Fibroblast of skin of abdomen (primary cell): ENCODE results near the gene SLC7A6OS.

ENCODE experiments used
- DNase-seq: peaks from one replicate; pipeline ENCODE4 v3.0.0-alpha.2; 2013

The SLC7A6OS gene

DNA sequence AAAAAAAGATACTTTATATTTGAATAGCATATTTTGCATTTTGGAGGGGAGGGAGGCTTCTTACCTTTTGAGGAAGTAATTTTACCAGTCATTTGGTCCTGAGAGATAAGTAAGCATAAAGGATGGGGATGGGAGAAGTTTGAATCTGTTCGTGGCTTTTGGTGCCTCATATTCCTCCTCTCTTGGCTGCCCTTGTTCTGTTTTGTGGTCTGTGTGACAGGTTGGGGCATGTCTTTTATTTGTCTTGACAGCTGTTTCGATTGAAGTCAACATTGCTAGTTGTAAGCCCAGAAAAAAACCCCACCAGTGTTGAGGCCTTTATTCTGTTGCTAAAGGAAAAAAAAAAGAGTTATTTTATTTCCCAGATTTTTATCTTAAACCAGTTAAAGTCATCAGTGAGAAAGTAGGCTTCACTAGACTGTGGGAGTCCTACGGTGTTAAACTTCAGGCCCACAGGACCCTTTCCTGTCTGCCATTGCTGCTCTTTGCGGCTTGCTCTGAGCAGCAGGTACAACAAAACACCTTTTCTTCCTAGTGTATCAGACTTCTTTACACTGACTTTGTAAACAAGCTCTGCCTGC is 35.0 kb downstream of the SLC7A6OS start:
- DNase-seq: no peak

- no peak for DNase-seq
These were observed 36.3 kb downstream of the SLC7A6OS start for GRCh38 chr16:68274441-68274840.

GRCh38 chr16:68273896-68274295 is 36.9 kb downstream of the SLC7A6OS start:
- DNase-seq: no peak

GRCh38 chr16:68273459-68273858 is 37.3 kb downstream of the SLC7A6OS start:
- DNase-seq: no peak

DNA sequence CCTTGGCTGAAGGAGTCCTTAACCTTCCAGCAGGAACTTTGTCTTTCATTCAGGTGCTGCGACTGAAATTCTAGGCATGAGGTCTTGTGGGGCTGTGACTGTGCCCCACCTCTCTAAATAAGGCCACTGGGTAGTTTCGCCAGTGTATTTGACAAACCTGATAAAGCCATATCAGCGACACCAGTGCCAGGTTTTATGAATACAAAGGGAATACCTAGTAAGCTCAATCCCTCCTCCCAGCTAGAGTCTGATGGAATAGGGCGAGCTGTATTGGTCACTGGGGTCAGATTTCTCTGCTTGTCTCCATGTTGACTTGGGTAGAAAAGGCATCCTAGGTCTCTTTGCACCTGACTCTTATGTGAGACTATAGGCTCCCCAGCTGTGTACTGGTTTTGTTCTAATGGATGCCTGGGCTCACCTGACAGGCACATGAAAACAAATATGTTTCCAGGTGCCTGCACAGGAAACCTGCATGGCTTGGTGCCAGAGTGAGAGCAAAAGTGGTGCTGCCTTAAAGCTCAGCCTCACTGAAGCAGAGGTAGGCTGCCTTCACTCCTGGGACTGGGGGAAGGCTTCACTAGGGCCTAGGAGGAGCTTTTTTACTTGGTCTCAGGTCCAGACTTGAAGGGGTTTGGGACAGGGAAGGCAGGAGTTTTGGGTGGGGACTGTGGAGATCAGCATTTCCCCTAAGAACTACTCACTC is 38.1 kb downstream of the SLC7A6OS start:
- DNase-seq: no peak

DNA sequence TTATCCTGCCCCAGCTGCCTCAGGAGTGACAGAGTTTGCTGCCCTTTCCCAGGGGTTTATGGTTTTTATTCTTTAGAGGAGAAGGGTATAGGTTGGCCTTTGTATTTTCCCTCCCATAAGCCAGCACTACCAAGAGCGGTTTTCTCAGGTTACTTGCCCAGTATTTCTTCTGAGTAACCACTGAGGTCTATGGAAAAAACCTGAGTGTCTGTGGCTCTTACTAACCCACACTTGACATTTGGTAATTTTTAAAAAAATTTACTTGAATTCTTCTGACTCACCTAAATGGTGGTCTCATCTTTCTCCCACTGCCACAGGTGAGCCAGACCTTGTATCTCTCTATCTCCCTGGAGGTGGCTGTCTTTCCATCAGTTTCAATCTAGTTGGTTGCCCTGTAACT is 40.4 kb downstream of the SLC7A6OS start:
- DNase-seq: no peak

DNA sequence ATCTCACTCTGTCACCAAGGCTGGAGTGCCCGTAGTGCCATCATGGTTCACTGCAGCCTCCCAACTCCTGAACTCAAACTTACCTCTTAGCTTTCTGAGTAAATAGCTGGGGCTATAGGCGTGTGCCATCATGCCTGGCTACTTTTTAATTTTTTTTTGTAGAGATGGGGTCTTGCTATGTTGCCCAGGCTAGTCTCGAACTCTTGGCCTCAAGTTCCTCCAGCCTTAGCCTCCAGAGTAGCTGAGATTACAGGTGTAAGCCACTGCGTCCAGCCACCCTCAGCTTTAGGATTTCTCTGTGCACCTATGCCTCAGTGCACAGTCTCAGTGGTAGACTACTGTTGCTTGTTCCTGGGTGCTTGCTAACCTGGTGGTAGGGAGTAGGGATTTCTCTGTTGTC is 41.0 kb downstream of the SLC7A6OS start:
- DNase-seq: no peak

DNA sequence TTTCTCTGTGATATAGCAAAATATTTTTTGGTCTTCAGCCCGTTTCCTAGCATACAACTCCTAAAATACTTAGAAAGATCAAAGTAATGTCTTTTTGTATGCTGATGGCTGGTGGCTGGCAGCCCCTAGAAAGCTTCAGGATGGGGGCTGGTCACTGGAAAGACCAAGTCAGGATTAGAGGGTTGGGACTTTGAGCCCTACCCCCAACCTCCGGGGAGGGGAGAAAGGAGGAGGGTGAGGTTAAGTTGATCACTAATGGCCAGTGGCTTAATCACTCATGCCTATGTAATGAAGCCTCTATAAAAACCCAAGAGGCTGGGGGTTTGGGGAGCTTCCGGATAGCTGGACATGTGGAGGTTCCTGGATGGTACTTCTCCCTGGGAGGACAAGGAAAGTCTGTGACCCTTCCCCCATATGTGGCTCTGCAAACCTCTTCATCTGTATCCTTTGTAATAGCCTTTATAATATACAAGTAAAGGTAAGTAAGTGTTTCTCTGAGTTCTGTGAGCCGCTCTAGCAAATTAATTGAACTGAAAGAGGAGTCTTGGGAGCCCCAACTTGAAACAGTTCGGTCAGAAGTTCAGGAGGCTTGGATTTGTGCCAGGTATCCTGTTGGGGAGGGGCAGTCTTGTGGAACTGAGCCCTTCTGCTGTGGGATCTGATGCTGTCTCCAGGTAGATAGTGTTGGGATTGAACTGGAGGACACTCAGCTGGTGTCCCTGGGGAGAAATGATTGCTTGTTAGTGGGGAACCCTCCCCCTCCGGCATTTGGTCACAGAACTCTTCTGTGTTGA is 42.9 kb downstream of the SLC7A6OS start:
- DNase-seq: no peak

DNA sequence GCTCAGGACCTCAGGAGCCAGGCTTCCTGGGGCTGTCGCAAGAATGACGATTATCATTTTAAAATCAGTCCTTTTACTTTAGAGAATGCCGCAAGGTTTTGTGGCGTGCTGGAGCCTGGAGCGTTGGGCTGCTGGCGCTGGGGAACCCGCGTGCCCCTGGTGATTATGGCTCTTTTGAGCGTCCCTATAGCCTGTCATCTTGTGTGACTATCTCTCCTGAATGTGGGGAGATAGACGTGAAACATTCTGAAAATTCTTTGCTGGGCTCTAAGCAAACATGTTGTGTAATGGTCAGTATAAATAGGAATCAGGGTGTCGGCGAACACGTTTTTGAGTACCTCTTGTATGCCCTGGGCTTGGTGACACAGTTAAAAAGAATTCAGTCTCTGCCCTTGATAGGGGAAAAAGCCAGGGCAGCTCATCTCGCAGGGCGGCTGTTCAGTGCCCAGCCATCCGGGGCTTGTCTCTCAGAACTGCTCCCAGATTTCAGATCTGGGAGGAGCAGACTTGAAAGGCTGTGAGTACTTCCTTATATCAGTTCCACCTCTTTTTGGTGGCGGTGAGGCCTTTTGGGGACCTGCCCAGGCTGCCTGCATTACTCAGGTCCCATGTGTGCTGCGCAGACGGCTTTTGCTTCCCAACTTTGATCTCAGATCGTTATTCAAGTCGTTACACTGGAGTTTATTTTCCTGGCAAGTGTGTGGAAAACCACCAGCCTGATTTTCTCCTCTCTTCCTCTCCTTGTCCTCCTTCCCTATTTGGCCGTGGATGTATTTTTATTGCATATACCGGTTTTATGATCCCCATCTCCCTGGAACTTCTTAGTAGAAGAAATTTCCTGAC is 45.4 kb downstream of the SLC7A6OS start:
- peak; percentile 61 for DNase-seq

GRCh38 chr16:68264128-68265077 is 46.3 kb downstream of the SLC7A6OS start, which contains the start of gene SLC7A6:
Gene SLC7A6 (plus strand): TSS chr16:68264526. CDS start chr16:68274727, 10,201 bp downstream.
- peak; percentile 76 for DNase-seq

DNA sequence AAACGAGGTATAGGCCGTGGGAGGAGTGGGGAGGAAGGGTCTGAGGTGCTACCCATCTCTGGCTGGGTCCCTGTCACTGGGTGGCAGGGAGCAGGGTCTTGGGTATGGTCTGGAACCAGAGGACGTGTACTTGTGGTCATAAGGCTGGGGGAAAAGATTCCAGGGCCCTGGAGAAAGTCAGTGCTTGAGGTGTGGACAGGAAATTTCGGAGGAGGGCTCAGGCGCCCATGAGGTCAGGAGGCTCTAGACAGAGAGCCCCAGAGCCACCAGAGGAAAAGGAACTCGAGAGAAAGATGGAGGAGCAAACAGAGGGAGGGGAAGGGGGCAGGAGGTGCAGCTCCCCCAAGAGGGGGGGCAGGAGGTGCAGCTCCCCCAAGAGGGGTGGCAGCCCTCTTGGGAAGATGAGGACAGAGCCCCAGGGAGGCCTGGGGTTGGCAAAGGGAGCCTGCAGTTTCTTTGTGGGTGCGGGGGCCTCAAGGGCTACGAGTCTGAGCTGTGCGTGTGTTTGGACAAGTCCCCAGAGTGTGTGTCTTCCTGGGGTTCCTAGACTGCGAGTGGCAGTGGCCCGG is 47.1 kb downstream of the SLC7A6OS start:
- no peak for DNase-seq

DNA sequence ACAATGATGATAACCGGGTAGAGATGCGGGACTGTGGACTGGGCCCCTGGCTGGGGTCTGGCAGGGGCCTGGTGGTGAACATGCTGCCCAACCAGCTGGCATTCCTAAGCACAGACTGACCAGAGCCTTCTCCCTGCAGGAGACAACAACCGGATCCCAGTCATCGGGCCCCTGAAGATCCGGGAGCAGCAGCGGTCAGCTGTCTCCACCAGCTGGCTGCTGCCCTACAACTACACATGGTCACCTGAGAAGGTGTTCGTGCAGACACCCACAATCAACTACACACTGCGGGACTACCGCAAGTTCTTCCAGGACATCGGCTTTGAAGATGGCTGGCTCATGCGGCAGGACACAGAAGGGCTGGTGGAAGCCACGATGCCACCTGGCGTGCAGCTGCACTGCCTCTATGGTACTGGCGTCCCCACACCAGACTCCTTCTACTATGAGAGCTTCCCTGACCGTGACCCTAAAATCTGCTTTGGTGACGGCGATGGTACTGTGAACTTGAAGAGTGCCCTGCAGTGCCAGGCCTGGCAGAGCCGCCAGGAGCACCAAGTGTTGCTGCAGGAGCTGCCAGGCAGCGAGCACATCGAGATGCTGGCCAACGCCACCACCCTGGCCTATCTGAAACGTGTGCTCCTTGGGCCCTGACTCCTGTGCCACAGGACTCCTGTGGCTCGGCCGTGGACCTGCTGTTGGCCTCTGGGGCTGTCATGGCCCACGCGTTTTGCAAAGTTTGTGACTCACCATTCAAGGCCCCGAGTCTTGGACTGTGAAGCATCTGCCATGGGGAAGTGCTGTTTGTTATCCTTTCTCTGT is 51.5 kb downstream of the SLC7A6OS start:
- no peak for DNase-seq

- DNase-seq: peak; percentile 22
These were observed 52.6 kb downstream of the SLC7A6OS start for GRCh38 chr16:68257906-68258800.

DNA sequence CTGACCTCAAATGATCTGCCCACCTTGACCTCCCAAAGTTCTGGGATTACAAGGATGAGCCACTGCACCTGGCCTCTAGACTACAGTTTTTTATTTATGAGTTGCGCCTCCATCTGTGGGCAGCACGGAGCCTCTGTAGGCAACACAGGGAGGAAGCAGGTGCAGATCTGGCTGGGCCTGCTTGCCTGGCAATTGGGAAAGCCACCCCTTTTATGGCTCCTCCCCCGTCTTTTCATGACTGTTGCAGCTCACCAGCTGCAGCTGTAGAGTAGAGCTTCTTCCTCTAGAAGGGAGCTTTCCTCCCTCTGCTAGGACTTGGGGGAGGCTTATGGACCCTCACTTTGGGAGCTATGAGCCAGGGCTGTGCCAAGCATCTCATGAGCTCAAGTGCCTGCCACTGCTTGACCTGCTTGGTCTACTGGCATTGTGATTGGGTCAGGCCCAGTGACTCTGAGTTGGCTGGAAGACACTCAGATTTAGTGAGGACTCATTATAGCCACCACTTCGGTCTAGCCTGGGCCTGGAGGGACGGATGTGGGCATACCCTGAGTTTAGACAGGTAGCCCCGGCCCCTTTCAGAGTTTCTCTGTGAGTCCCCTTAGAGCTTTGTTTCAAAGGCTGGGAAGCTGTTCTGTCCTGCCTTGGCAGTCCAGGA is 53.4 kb downstream of the SLC7A6OS start:
- DNase-seq: no peak

DNA sequence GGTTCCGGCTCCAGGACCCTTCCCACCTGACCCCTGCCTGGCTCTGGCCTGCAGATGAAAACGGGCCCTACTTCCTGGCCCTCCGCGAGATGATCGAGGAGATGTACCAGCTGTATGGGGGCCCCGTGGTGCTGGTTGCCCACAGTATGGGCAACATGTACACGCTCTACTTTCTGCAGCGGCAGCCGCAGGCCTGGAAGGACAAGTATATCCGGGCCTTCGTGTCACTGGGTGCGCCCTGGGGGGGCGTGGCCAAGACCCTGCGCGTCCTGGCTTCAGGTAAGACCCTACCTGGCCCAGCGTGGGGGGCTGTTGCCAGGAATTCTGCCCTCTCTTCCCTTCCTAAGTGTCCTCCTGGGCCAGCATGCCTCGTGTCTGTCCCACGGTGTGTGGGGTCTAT is 55.0 kb downstream of the SLC7A6OS start:
- DNase-seq: no peak

- no peak for DNase-seq
These were observed 57.0 kb downstream of the SLC7A6OS start for GRCh38 chr16:68253721-68254120.

- no peak for DNase-seq
These were observed 58.4 kb downstream of the SLC7A6OS start for GRCh38 chr16:68252383-68252782.

- no peak for DNase-seq
These were observed 58.9 kb downstream of the SLC7A6OS start for GRCh38 chr16:68251832-68252231.

DNA sequence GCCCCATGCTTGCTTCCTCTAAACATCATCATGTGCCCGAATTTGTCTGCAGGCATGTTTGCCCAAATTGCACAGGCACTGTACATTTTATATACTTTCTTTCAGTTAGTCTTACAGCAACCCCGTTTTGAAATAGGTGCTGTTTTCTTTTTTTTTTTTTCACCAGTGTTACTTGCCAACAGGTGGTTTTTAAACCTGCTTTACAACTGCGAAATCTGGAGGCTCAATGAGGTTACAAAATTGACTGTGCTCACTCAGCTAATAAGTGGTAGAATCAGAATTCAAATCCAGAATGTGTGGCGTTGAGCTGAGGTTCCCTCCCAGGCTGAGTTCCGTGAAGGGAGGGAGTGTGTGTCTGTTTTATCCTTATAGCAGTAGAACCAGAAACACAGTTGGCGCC is 59.8 kb downstream of the SLC7A6OS start:
- no peak for DNase-seq
